Mesodermal cell (in vitro differentiated cells): ENCODE results near the gene CCDC8.

Experiments
- H3K27ac ChIP-seq: 2 replicates; pipeline ENCODE4 v1.7.0; 2013; ENCODE audit warnings: mild to moderate bottlenecking, low read depth, low read length, moderate library complexity; ENCODE audit not compliant: severe bottlenecking
- H3K36me3 ChIP-seq: 2 replicates; pipeline ENCODE4 v1.7.1; 2013; ENCODE audit warnings: mild to moderate bottlenecking, low read length, moderate library complexity; ENCODE audit not compliant: control insufficient read depth, insufficient read depth
- H3K4me1 ChIP-seq: one replicate; pipeline ENCODE4 v1.7.1; 2013; ENCODE audit warnings: mild to moderate bottlenecking, low read length; ENCODE audit not compliant: insufficient read depth, control insufficient read depth, poor library complexity, severe bottlenecking
- H3K4me3 ChIP-seq: 2 replicates; pipeline ENCODE4 v1.7.0; 2013; ENCODE audit warnings: low read length, control low read depth, mild to moderate bottlenecking; ENCODE audit not compliant: insufficient read depth, poor library complexity, severe bottlenecking; ENCODE audit errors: extremely low read depth
- H3K9me3 ChIP-seq: 2 replicates; pipeline ENCODE4 v1.7.1; 2013; ENCODE audit warnings: mild to moderate bottlenecking, low read length, moderate library complexity; ENCODE audit not compliant: control insufficient read depth
- WGBS, 2 experiments: methylation state at CpG; one replicate each; pipeline ENCODE4 v1.1.5; 2013; ENCODE audit warnings: missing lambda C conversion rate in 2 of 2; ENCODE audit not compliant: insufficient coverage in 2 of 2; 5-methylcytosine and 5-hydroxymethylcytosine counted together

CCDC8 gene

GRCh38 chr19:46369817-46370216 lies 43.5 kb downstream of the CCDC8 start:
- Histone ChIP-seq H3K36me3 (peaks cover 61% of the 10 kb centered on the region), H3K9me3 (no peaks in the 10 kb centered on the region), H3K4me1 (peaks cover 32% of the 10 kb centered on the region), H3K4me3 (no peak overlapping the region), H3K27ac (no peak overlapping the region)
- 98 to 100% methylated on average over 1 to 6 of the region's 7 CpGs for WGBS, 2 experiments

- peaks cover 70% of the 10 kb centered on the region for H3K36me3 ChIP-seq
- WGBS, 2 experiments: 98 to 99% methylated on average over 7 of the region's 7 CpGs
Measured at GRCh38 chr19:46368116-46368515, 45.2 kb downstream of the CCDC8 start.

GRCh38 chr19:46367426-46367825 lies 45.9 kb downstream of the CCDC8 start:
- Histone ChIP-seq H3K9me3 (no peaks in the 10 kb centered on the region), H3K36me3 (peaks cover 70% of the 10 kb centered on the region), H3K4me3 (no peak overlapping the region), H3K4me1 (peaks cover 18% of the 10 kb centered on the region), H3K27ac (no peak overlapping the region)
- 95 to 100% methylated on average over 2 to 3 of the region's 5 CpGs for WGBS, 2 experiments

More at GRCh38 chr19:46368116-46368515, 45.2 kb downstream of the CCDC8 start:
- no peak overlapping the region for H3K4me3 ChIP-seq
- H3K9me3 ChIP-seq: no peaks in the 10 kb centered on the region
- H3K4me1 ChIP-seq: peaks cover 25% of the 10 kb centered on the region
- no peak overlapping the region for H3K27ac ChIP-seq

GRCh38 chr19:46366620-46367292 lies 46.6 kb downstream of the CCDC8 start:
- 97 to 100% methylated on average over 5 to 6 of the region's 9 CpGs for WGBS, 2 experiments
- H3K4me3 ChIP-seq: no peak overlapping the region
- peaks cover 12% of the 10 kb centered on the region for H3K4me1 ChIP-seq
- peaks cover 64% of the 10 kb centered on the region for H3K36me3 ChIP-seq
- H3K9me3 ChIP-seq: no peaks in the 10 kb centered on the region
- H3K27ac ChIP-seq: no peak overlapping the region

- Histone ChIP-seq H3K27ac (no peak overlapping the region), H3K9me3 (no peaks in the 10 kb centered on the region), H3K4me3 (no peak overlapping the region), H3K36me3 (peaks cover 66% of the 10 kb centered on the region), H3K4me1 (peaks cover 3% of the 10 kb centered on the region)
- WGBS, 2 experiments: 83 to 93% methylated on average over 3 of the region's 4 CpGs
Measured at GRCh38 chr19:46365561-46365960, 47.8 kb downstream of the CCDC8 start.

GRCh38 chr19:46364359-46364758 lies 49.0 kb downstream of the CCDC8 start:
- no peak overlapping the region for H3K4me3 ChIP-seq
- peaks cover 3% of the 10 kb centered on the region for H3K4me1 ChIP-seq
- H3K27ac ChIP-seq: no peak overlapping the region
- no peaks in the 10 kb centered on the region for H3K9me3 ChIP-seq
- WGBS, 2 experiments: 100% methylated on average over 2 of the region's 2 CpGs
- H3K36me3 ChIP-seq: peaks cover 63% of the 10 kb centered on the region

GRCh38 chr19:46361915-46362314 lies 51.4 kb downstream of the CCDC8 start:
- Histone ChIP-seq H3K9me3 (no peaks in the 10 kb centered on the region), H3K4me1 (peaks cover 19% of the 10 kb centered on the region), H3K27ac (no peak overlapping the region), H3K36me3 (peaks cover 59% of the 10 kb centered on the region), H3K4me3 (no peak overlapping the region)
- no CpG with 5 or more reads among the region's 2 CpGs for WGBS, 2 experiments
